HG02759 (cell line): ENCODE results near the gene CD7.
"Not testable (repeated sequence)": the region's sequence is repeated elsewhere in the genome, so short reads cannot be mapped to it uniquely, and the experiment has no call there.

ENCODE experiments used
- ATAC-seq: cut with Tn5 transposase; IDR thresholded peaks from one replicate; pipeline ENCODE4 v1.9.1; 2021; ENCODE audit warnings: mild to moderate bottlenecking, moderate library complexity; ENCODE audit not compliant: unreplicated experiment

CD7 gene

GRCh38 chr17:82317394-82318168 is at the start of gene CD7:
TSS of gene CD7 (minus strand) at chr17:82317608. CDS start at chr17:82317495, 113 bp downstream.
- ATAC-seq, result no peak

GRCh38 chr17:82366749-82367148 is 49.3 kb upstream of the CD7 start:
- ATAC-seq, result no peak

GRCh38 chr17:82365606-82366295 is 48.3 kb upstream of the CD7 start:
- ATAC-seq, result no peak

GRCh38 chr17:82361885-82362633 is 44.7 kb upstream of the CD7 start:
- no peak for ATAC-seq

- ATAC-seq, result not testable (repeated sequence)
Observed at GRCh38 chr17:82359451-82360074, 42.2 kb upstream of the CD7 start.

- ATAC-seq, result no peak
Observed at GRCh38 chr17:82358465-82359350, 41.3 kb upstream of the CD7 start, which contains the start of gene TEX19. TSS of gene TEX19 (plus strand) at chr17:82359247. CDS start at chr17:82362151, 2,904 bp downstream.

GRCh38 chr17:82357394-82357793 is 40.0 kb upstream of the CD7 start:
- ATAC-seq, result no peak

- no peak for ATAC-seq
Observed at GRCh38 chr17:82356845-82357355, 39.5 kb upstream of the CD7 start.

GRCh38 chr17:82355770-82356427 is 38.5 kb upstream of the CD7 start:
- no peak for ATAC-seq

GRCh38 chr17:82354804-82355308 is 37.4 kb upstream of the CD7 start:
- no peak for ATAC-seq

GRCh38 chr17:82353484-82353883 is 36.1 kb upstream of the CD7 start:
- ATAC-seq, result no peak

GRCh38 chr17:82351713-82352488 is 34.5 kb upstream of the CD7 start:
- ATAC-seq, result no peak

GRCh38 chr17:82351254-82351712 is 33.9 kb upstream of the CD7 start:
- ATAC-seq, result no peak

- no peak for ATAC-seq
Observed at GRCh38 chr17:82350182-82351030, 33.0 kb upstream of the CD7 start.

GRCh38 chr17:82349287-82349701 is 31.9 kb upstream of the CD7 start:
- ATAC-seq, result no peak

- ATAC-seq, result no peak
Observed at GRCh38 chr17:82348866-82349265, 31.5 kb upstream of the CD7 start.

- ATAC-seq, result no peak
Observed at GRCh38 chr17:82348434-82348833, 31.0 kb upstream of the CD7 start.
